Activated T-helper 1 cell treated with anti-CD3 and anti-CD28 coated beads, Interleukin-12 subunit alpha, Interleukin-12 subunit beta, Interleukin-2, Interleukin-4 antibody, amounts not matched to agents 30 ng/mL and 10 ng/mL and 1 ng/mL, durations not matched to agents 14 hours and 24 hours and 36 hours (primary cell): ENCODE data around the gene PPFIA3. TPM values are rescaled to one million over a fixed set of nuclear protein-coding genes. Genes with fewer than 3 reads are reported as not detected.

Source experiments
- DNase-seq: peaks from one replicate; pipeline ENCODE4 v3.0.0; 2021; ENCODE audit warnings: low spot score
- H3K27ac Mint-ChIP-seq: one replicate; pipeline ENCODE4 v1.8.0; 2021; ENCODE audit warnings: mild to moderate bottlenecking, mixed read lengths
- H3K27me3 Mint-ChIP-seq: one replicate; pipeline ENCODE4 v1.8.0; 2022; ENCODE audit warnings: mild to moderate bottlenecking, moderate library complexity, mixed read lengths; ENCODE audit not compliant: insufficient read depth
- H3K36me3 Mint-ChIP-seq: one replicate; pipeline ENCODE4 v1.8.0; 2021; ENCODE audit warnings: low read depth, mixed read lengths
- H3K4me1 Mint-ChIP-seq: one replicate; pipeline ENCODE4 v1.8.0; 2021; ENCODE audit warnings: low read depth, mixed read lengths
- H3K4me3 Mint-ChIP-seq: one replicate; pipeline ENCODE4 v1.8.0; 2021; ENCODE audit warnings: mild to moderate bottlenecking, moderate library complexity, mixed read lengths
- H3K9me3 Mint-ChIP-seq: one replicate; pipeline ENCODE4 v1.8.0; 2021; ENCODE audit warnings: mixed read lengths
- intact Hi-C: fragments of 100-400 bp; cut with micrococcal nuclease; formaldehyde crosslinking; loops from one replicate; pipeline ENCODE4 v1.15.1; 2024
- total RNA-seq: library from RNA; stranded (reverse); gene quantifications from 2 replicates; pipeline ENCODE4 v1.2.3, GENCODE V29; 2022

Gene PPFIA3
- total RNA-seq, 1 donor from 2014 or later = 5.0 TPM

GRCh38 chr19:49109051-49109450 is 10.3 kb upstream of the PPFIA3 start:
- peaks cover 28% of the 10 kb centered on the region for H3K36me3 Mint-ChIP-seq
- intact Hi-C loops = no loop called here
- peak overlapping the region; percentile 62 for H3K27ac Mint-ChIP-seq
- DNase-seq = no peak
- H3K9me3 Mint-ChIP-seq = no peaks in the 10 kb centered on the region
- H3K4me1 Mint-ChIP-seq = peaks cover 15% of the 10 kb centered on the region
- no peaks in the 10 kb centered on the region for H3K27me3 Mint-ChIP-seq
- no peak overlapping the region for H3K4me3 Mint-ChIP-seq

- intact Hi-C loops = loop anchor here (10.0 kb wide), 2 partner anchors 385 to 475 kb away; partner anchors contain the start of gene DBP
- H3K27me3 Mint-ChIP-seq = no peaks in the 10 kb centered on the region
- H3K27ac Mint-ChIP-seq = no peak overlapping the region
- H3K4me3 Mint-ChIP-seq = no peak overlapping the region
- H3K4me1 Mint-ChIP-seq = peaks cover 15% of the 10 kb centered on the region
- peaks cover 27% of the 10 kb centered on the region for H3K36me3 Mint-ChIP-seq
- DNase-seq = no peak
- H3K9me3 Mint-ChIP-seq = no peaks in the 10 kb centered on the region
Measured at GRCh38 chr19:49109569-49110233, 9.6 kb upstream of the PPFIA3 start.

- no peak for DNase-seq
- peaks cover 15% of the 10 kb centered on the region for H3K4me1 Mint-ChIP-seq
- intact Hi-C loops = loop anchor here (10.0 kb wide), 2 partner anchors 386 to 476 kb away; partner anchors contain the start of gene DBP
- H3K27ac Mint-ChIP-seq = no peak overlapping the region
- H3K36me3 Mint-ChIP-seq = peaks cover 21% of the 10 kb centered on the region
- H3K4me3 Mint-ChIP-seq = no peak overlapping the region
- no peaks in the 10 kb centered on the region for H3K9me3 Mint-ChIP-seq
- H3K27me3 Mint-ChIP-seq = no peaks in the 10 kb centered on the region
Measured at GRCh38 chr19:49110567-49110966, 8.8 kb upstream of the PPFIA3 start.

DNA sequence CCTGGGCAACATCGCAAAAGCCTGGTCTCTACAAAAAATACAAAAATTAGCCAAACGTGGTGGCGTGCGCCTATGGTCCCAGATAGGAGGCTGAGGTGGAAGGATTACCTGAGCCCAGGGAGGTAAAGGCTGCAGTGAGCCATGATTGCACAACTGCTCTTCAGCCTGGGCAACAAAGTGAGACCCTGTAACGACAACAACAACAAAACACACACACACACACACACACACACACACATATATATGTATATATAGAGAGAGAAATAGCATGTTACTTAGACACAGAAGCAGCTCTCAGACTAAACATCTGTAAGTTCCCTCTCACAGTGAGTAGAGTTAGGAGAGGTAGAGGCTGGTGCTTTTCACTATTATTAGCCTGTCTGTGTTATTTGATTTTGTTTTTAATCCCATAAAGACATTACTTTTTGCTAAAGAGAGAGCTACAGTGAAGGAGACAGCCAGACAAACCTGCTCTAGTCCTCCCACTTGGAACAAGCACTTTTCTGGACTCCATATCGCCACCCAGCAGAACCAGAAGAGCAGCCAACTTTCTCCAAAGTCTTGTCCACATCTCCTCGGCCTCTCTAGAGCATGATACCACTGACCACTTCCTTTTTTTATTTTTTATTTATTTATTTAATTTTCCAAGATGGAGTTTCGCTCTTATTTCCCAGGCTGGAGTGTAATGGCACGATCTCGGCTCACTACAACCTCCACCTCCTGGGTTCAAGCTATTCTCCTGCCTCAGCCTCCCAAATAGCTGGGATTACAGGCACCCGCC is 7.9 kb upstream of the PPFIA3 start:
- intact Hi-C loops = loop anchor here (10.0 kb wide), 2 partner anchors 387 to 477 kb away; partner anchors contain the start of gene DBP
- Mint-ChIP-seq H3K36me3 (peaks cover 21% of the 10 kb centered on the region), H3K9me3 (no peaks in the 10 kb centered on the region), H3K27me3 (peaks cover 2% of the 10 kb centered on the region), H3K4me1 (peaks cover 18% of the 10 kb centered on the region), H3K27ac (no peak overlapping the region), H3K4me3 (no peak overlapping the region)
- DNase-seq = no peak

DNA sequence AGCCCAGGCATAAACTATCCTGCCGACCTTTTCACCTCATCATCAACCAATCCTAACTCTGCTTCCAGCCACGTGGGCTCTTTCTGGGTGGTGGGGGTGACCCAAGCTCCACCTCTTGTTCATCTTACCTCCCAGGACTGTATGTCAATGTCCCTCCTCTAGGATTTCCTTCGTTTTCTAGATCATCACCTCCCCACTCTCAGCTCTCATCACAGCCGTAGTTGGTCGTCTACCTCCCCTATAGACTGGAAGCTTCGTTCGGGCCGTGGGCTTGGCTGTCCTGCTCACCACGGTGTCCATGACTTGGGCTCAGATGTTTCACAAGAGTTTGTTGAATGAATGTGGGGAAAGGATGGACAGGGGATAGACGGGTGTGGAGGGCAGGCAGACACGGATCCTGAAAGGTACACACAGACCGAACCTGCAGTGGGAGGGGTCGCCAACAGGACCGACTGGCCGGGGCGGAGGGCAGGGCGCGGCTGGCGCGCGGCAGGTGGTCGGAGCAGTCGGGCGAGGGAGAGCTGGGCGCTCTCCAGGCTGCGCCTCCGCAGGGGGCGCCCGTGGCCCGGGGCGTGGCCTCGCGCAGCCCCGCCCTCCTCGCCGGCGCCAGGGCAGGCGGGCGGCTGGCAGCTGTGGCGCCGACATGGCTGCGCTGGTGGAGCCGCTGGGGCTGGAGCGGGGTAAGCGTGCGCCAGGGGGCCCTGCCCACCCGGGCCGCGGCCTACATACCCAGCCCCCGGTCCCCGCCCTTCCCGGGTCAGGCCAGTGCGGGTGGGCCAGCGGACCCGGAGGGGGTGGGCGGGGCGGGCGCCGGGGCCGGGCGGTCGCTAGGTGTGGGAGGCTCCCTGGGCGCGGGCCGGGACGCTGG is 5.3 kb upstream of the PPFIA3 start, which contains the start of gene LIN7B:
Gene LIN7B (plus strand): TSS at position 609 of the 868 bp plus-strand sequence. CDS start 35 bp downstream, at position 644.
- peaks cover 2% of the 10 kb centered on the region for H3K27me3 Mint-ChIP-seq
- H3K4me3 Mint-ChIP-seq = peak within 1 kb of the TSS; percentile 85
- peak; percentile 74 for DNase-seq
- H3K4me1 Mint-ChIP-seq = peaks cover 32% of the 10 kb centered on the region
- H3K36me3 Mint-ChIP-seq = peaks cover 4% of the 10 kb centered on the region
- no peaks in the 10 kb centered on the region for H3K9me3 Mint-ChIP-seq
- H3K27ac Mint-ChIP-seq = peak within 1 kb of the TSS; percentile 53
- intact Hi-C loops = loop anchor here (1.0 to 10.0 kb wide), 4 partner anchors 14 to 479 kb away; partner anchors contain the start of genes DBP and SNRNP70

GRCh38 chr19:49114630-49115363 is 4.5 kb upstream of the PPFIA3 start:
- Mint-ChIP-seq H3K9me3 (no peaks in the 10 kb centered on the region), H3K27ac (no peak overlapping the region), H3K36me3 (no peaks in the 10 kb centered on the region), H3K4me3 (peak overlapping the region; percentile 75), H3K27me3 (peaks cover 2% of the 10 kb centered on the region), H3K4me1 (peaks cover 32% of the 10 kb centered on the region)
- intact Hi-C loops = loop anchor here (1.0 to 10.0 kb wide), 4 partner anchors 14 to 480 kb away; partner anchors contain the start of genes DBP and SNRNP70
- peak; percentile 42 for DNase-seq

DNA sequence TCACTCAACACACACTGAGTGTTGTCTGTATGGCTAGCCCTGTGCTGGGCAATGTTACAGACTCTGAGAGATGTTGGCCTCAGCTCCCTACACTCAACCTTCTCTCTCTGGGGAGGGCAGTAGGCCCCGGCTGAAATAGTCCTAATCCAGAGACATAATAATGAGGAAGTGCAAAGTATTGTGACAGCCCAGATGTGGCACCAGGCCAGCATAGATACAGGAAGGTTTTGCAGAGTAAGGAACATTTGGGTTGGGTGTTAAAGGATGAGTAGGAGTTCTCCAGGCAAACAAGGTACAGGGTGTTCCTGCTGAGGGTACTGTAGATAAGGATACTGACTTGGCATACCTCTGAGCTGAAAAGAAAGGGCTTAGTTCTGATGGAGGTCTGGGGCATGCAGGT is 2.8 kb upstream of the PPFIA3 start:
- no peak for DNase-seq
- H3K36me3 Mint-ChIP-seq = no peaks in the 10 kb centered on the region
- H3K27ac Mint-ChIP-seq = peak overlapping the region; percentile 3
- intact Hi-C loops = loop anchor here (10.0 kb wide), 2 partner anchors 392 to 482 kb away; partner anchors contain the start of gene DBP
- H3K4me3 Mint-ChIP-seq = peak overlapping the region; percentile 86
- peaks cover 11% of the 10 kb centered on the region for H3K27me3 Mint-ChIP-seq
- H3K4me1 Mint-ChIP-seq = peaks cover 38% of the 10 kb centered on the region
- no peaks in the 10 kb centered on the region for H3K9me3 Mint-ChIP-seq

- peak overlapping the region; percentile 85 for H3K27ac Mint-ChIP-seq
- H3K4me1 Mint-ChIP-seq = peaks cover 38% of the 10 kb centered on the region
- no peaks in the 10 kb centered on the region for H3K36me3 Mint-ChIP-seq
- H3K4me3 Mint-ChIP-seq = peak overlapping the region; percentile 86
- intact Hi-C loops = loop anchor here (2.0 to 10.0 kb wide), 6 partner anchors 33 to 483 kb away; partner anchors contain the start of genes DBP, GYS1, PPP1R15A and PRR12
- no peaks in the 10 kb centered on the region for H3K9me3 Mint-ChIP-seq
- H3K27me3 Mint-ChIP-seq = peaks cover 15% of the 10 kb centered on the region
- DNase-seq = no peak
Measured at GRCh38 chr19:49117677-49118564, 1.4 kb upstream of the PPFIA3 start.

GRCh38 chr19:49118565-49119410 is 556 bp upstream of the PPFIA3 start, which contains the start of gene C19orf73:
Gene C19orf73, minus strand, starts transcription at chr19:49119143. Its CDS starts 121 bp downstream, at chr19:49119022.
- peaks cover 17% of the 10 kb centered on the region for H3K27me3 Mint-ChIP-seq
- H3K27ac Mint-ChIP-seq = peak within 1 kb of the TSS; percentile 85
- H3K9me3 Mint-ChIP-seq = no peaks in the 10 kb centered on the region
- DNase-seq = peak; percentile 94
- H3K4me1 Mint-ChIP-seq = peaks cover 34% of the 10 kb centered on the region
- intact Hi-C loops = loop anchor here (1.0 to 10.0 kb wide), 9 partner anchors 10 to 484 kb away; partner anchors contain the start of genes DBP, GYS1, PPP1R15A and PRR12
- H3K36me3 Mint-ChIP-seq = no peaks in the 10 kb centered on the region
- peak within 1 kb of the TSS; percentile 86 for H3K4me3 Mint-ChIP-seq

DNA sequence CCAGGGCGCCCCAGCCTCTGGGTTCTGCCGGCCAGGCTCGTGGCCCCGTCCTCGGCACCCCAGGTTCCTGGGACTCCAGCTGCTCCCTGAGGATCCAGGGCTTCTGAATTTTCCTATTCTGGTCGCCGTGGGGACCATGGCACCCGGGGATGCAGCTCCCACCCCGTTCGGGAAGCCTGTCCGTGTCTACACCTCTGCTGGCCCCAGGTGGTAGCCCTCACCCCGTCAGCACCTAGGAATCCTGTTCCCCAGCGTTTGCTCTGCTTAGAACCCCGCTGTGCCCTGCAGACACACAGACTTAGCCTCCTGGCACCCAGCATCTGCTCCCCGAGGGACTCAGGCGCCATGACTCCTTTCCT is 960 bp downstream of the PPFIA3 start:
- H3K4me3 Mint-ChIP-seq = peak overlapping the region; percentile 87
- peaks cover 17% of the 10 kb centered on the region for H3K27me3 Mint-ChIP-seq
- H3K9me3 Mint-ChIP-seq = no peaks in the 10 kb centered on the region
- H3K36me3 Mint-ChIP-seq = no peaks in the 10 kb centered on the region
- intact Hi-C loops = no loop called here
- H3K4me1 Mint-ChIP-seq = peaks cover 32% of the 10 kb centered on the region
- no peak overlapping the region for H3K27ac Mint-ChIP-seq
- no peak for DNase-seq
